Breast epithelium (tissue), 4 donors: Measurements from ENCODE around the gene GLRA2. TPM values are rescaled to one million over a fixed set of nuclear protein-coding genes. Genes with fewer than 3 reads are reported as not detected.

Experiments
- DNase-seq, 2 donors: peaks; one replicate each; pipeline ENCODE4 v3.0.0-alpha.2; 2019; ENCODE audit warnings: low spot score in 2 of 2
- H3K27ac ChIP-seq, 2 donors: fragments of 200-600 bp; sonication (generic) in 1 of 2; one replicate each; pipeline ENCODE4 v1.5.1; 2016 to 2019; ENCODE audit warnings: mild to moderate bottlenecking in 1 of 2
- H3K27me3 ChIP-seq, 2 donors: fragments of 200-600 bp; sonication (generic) in 1 of 2; one replicate each; pipeline versions ENCODE4 v1.5.1 to v1.6.0; 2017 to 2019; ENCODE audit warnings: control low read depth in 1 of 2, mild to moderate bottlenecking in 1 of 2
- H3K36me3 ChIP-seq: fragments of 200-600 bp; one replicate; pipeline ENCODE4 v1.5.1; 2019
- H3K4me1 ChIP-seq, 2 donors: fragments of 200-600 bp; sonication (generic); one replicate each; pipeline ENCODE4 v1.5.1; 2016 to 2019; ENCODE audit warnings: control low read depth in 1 of 2
- H3K4me3 ChIP-seq, 3 donors: fragments of 200-600 bp; sonication (generic); 1 replicate in 2 of 3; 2 replicates in 1 of 3; pipeline ENCODE4 v1.5.1; 2016 to 2019; ENCODE audit warnings: mild to moderate bottlenecking in 3 of 3, moderate library complexity in 2 of 3
- H3K9me3 ChIP-seq, 2 donors: fragments of 200-600 bp; sonication (generic) in 1 of 2; one replicate each; pipeline ENCODE4 v1.5.1; 2016 to 2019; ENCODE audit warnings: control low read depth in 1 of 2
- POLR2A ChIP-seq: fragments of 450-650 bp; IDR thresholded peaks from one replicate; pipeline ENCODE4 v1.6.1; 2016; ENCODE audit warnings: antibody characterized with exemption, mild to moderate bottlenecking, moderate library complexity
- POLR2AphosphoS5 ChIP-seq, 3 donors: sonication (generic); formaldehyde crosslinking; IDR thresholded peaks; one replicate each; pipeline ENCODE4 v1.6.1; 2017; ENCODE audit warnings: antibody characterized with exemption in 3 of 3
- intact Hi-C: fragments of 100-400 bp; cut with DNase I; formaldehyde crosslinking; loops from one replicate; pipeline ENCODE4 v1.15.1; 2023; ENCODE audit warnings: low total_unique reads
- total RNA-seq, 3 donors: library from RNA; depleted of rRNA; stranded (reverse); fragments of >200 nt; gene quantifications; one replicate each; pipeline ENCODE4 v1.1.0, GENCODE V29; 2016
- TF ChIP-seq, protein P1 (sequence below), 3 donors: fragments of 450-650 bp; IDR thresholded peaks; one replicate each; pipeline ENCODE4 v1.5.1; 2016 to 2017; ENCODE audit warnings: antibody characterized with exemption in 3 of 3, mild to moderate bottlenecking in 3 of 3, moderate library complexity in 3 of 3

The GLRA2 gene
- total RNA-seq, 3 donors from 2014 or later = not detected

DNA sequence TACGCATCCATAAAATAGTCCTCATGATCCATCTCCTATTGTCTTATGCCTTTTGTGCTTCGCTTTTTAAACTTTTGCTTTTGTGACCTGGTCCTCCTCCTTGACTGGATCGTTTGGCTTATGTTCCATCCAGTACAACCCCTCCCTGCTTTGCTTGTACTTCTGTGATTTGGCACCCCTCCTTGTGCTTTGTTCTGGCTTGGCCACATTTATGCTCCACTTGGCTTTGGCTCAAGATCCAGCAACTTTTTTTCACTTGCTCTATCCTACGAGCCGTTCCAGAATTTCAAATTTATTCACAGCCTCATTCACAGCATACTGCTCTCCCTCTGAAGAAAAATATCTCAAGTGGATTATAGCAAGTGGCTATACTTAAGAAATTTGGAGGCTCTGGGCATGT is 28.0 kb upstream of the GLRA2 start:
- Histone ChIP-seq H3K4me1 (no peaks in the 10 kb centered on the region), H3K36me3 (no peaks in the 10 kb centered on the region), H3K9me3 (no peaks in the 10 kb centered on the region), H3K4me3 (no peak overlapping the region), H3K27me3 (peaks cover 0 to 10% of the 10 kb centered on the region in 2 donors), H3K27ac (no peak overlapping the region)
- intact Hi-C loops = no loop called here
- no peak for DNase-seq
- no peak for TF ChIP-seq POLR2AphosphoS5 (IDR thresholded peaks at IDR 0.05)
- TF ChIP-seq, protein P1, sequence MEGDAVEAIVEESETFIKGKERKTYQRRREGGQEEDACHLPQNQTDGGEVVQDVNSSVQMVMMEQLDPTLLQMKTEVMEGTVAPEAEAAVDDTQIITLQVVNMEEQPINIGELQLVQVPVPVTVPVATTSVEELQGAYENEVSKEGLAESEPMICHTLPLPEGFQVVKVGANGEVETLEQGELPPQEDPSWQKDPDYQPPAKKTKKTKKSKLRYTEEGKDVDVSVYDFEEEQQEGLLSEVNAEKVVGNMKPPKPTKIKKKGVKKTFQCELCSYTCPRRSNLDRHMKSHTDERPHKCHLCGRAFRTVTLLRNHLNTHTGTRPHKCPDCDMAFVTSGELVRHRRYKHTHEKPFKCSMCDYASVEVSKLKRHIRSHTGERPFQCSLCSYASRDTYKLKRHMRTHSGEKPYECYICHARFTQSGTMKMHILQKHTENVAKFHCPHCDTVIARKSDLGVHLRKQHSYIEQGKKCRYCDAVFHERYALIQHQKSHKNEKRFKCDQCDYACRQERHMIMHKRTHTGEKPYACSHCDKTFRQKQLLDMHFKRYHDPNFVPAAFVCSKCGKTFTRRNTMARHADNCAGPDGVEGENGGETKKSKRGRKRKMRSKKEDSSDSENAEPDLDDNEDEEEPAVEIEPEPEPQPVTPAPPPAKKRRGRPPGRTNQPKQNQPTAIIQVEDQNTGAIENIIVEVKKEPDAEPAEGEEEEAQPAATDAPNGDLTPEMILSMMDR (IDR thresholded peaks at IDR 0.05) = no peak
- no peak for TF ChIP-seq POLR2A

GRCh38 chrX:14504960-14505538 is 24.3 kb upstream of the GLRA2 start:
- peak overlapping the region in 1 of 2 donors; percentile 32 for H3K27ac ChIP-seq
- intact Hi-C loops = no loop called here
- peaks cover 0 to 13% of the 10 kb centered on the region in 2 donors for H3K27me3 ChIP-seq
- no peaks in the 10 kb centered on the region for H3K4me1 ChIP-seq
- TF ChIP-seq POLR2A = no peak
- TF ChIP-seq, protein P1 (IDR thresholded peaks at IDR 0.05) = no peak
- no peak for TF ChIP-seq POLR2AphosphoS5 (IDR thresholded peaks at IDR 0.05)
- no peaks in the 10 kb centered on the region for H3K9me3 ChIP-seq
- no peak for DNase-seq
- H3K4me3 ChIP-seq = no peak overlapping the region
- no peaks in the 10 kb centered on the region for H3K36me3 ChIP-seq

- DNase-seq = no peak
- Histone ChIP-seq H3K9me3 (no peaks in the 10 kb centered on the region), H3K4me3 (no peak overlapping the region), H3K36me3 (no peaks in the 10 kb centered on the region), H3K27me3 (peaks cover 0 to 13% of the 10 kb centered on the region in 2 donors), H3K4me1 (no peaks in the 10 kb centered on the region), H3K27ac (peak overlapping the region in 1 of 2 donors; percentile 32)
- intact Hi-C loops = no loop called here
- no peak for TF ChIP-seq POLR2AphosphoS5 (IDR thresholded peaks at IDR 0.05)
- TF ChIP-seq, protein P1 (IDR thresholded peaks at IDR 0.05) = no peak
- TF ChIP-seq POLR2A = no peak
Measured at GRCh38 chrX:14505648-14506047, 23.7 kb upstream of the GLRA2 start.

- DNase-seq = no peak
- intact Hi-C loops = no loop called here
- Histone ChIP-seq H3K9me3 (no peaks in the 10 kb centered on the region), H3K4me3 (no peak overlapping the region), H3K36me3 (no peaks in the 10 kb centered on the region), H3K27me3 (peaks cover 0 to 6% of the 10 kb centered on the region in 2 donors), H3K4me1 (no peaks in the 10 kb centered on the region), H3K27ac (no peak overlapping the region)
- TF ChIP-seq, protein P1 (IDR thresholded peaks at IDR 0.05) = no peak
Measured at GRCh38 chrX:14506866-14507265, 22.5 kb upstream of the GLRA2 start.

- Histone ChIP-seq H3K27ac (no peak overlapping the region), H3K4me3 (no peak overlapping the region), H3K4me1 (no peaks in the 10 kb centered on the region), H3K36me3 (no peaks in the 10 kb centered on the region), H3K27me3 (peaks cover 0 to 3% of the 10 kb centered on the region in 2 donors), H3K9me3 (peaks cover 0 to 8% of the 10 kb centered on the region in 2 donors)
- intact Hi-C loops = no loop called here
- TF ChIP-seq POLR2AphosphoS5 (IDR thresholded peaks at IDR 0.05) = no peak
- no peak for TF ChIP-seq POLR2A
- TF ChIP-seq, protein P1 (IDR thresholded peaks at IDR 0.05) = no peak
- no peak for DNase-seq
Measured at GRCh38 chrX:14508025-14508690, 21.2 kb upstream of the GLRA2 start.
